Inferior parietal cortex (tissue), 1 donor: ENCODE measurements around the gene LRRC1.

Experiments
- DNase-seq: peaks from one replicate; pipeline ENCODE4 v3.0.0-alpha.2; 2016; ENCODE audit errors: extremely low spot score

Gene LRRC1

DNA sequence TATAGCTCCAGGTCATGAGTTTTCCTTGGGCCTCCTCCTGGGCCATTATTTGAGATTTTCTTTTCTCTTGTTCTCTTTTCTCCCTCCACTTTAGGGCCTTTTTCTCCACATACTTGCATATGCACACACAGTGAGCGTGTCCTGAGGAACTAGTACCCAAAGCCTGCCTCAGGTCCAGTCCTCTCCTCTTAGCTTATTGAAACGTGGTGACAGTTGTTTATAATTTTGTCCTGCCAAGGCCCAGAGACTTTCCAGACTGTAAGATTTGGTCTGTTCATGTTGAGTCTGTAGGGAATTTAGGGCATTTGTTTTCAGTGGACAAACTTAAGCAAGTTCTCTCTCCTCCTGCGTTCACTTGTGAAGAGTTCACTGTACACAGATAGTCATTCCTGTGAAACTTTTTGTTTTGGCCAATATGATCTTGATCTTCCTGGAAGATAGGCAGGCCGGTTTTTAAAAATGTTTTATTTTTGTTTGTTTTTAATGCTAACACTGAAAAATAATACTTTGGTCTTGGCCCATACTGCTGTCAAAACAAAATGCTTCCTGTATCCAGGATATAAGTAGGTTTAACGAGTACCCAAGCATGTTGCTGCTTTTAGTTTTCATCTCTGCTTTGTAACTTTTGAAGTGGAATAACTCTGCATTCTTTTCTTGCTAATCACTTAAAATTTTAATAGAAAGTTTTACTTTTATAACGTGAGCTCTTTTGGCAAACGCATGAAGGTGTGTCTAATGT, 20.7 kb downstream of the LRRC1 start:
- DNase-seq, result no peak

DNA sequence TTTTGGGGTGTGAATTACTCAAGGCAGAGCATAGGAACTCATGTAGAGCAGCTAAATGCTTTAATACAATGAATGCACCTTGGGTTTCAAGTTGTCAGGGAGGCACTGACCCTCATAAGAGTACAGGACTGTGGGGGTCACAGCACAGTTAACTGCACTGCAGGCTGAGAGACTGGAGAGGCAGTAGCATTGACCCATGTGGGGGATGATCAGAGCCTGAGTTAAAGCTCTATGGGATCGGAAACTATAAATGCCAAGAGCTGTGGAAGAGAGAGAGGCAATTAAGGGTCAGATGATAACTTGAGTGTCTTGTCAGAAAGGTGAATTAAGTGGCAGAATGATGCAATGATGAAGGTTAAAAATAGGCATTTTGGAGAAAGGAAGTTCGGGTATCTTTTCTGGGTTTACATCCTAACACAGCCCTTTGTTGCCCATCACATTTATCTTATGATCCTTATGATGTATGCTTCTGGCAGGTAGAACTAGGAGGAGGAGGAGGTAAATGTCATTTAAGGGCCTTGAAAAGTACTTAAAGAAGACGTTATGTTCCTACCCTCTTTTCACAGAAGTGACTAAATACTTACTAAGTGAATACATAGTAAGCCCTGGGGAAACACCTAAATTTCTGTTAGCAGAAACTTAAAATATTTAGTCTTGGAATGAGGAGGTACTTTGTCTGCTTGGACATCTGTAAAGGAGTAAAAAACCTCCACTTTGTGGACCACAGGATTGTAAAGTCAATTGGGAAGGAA, 24.2 kb downstream of the LRRC1 start:
- DNase-seq, result no peak

DNA sequence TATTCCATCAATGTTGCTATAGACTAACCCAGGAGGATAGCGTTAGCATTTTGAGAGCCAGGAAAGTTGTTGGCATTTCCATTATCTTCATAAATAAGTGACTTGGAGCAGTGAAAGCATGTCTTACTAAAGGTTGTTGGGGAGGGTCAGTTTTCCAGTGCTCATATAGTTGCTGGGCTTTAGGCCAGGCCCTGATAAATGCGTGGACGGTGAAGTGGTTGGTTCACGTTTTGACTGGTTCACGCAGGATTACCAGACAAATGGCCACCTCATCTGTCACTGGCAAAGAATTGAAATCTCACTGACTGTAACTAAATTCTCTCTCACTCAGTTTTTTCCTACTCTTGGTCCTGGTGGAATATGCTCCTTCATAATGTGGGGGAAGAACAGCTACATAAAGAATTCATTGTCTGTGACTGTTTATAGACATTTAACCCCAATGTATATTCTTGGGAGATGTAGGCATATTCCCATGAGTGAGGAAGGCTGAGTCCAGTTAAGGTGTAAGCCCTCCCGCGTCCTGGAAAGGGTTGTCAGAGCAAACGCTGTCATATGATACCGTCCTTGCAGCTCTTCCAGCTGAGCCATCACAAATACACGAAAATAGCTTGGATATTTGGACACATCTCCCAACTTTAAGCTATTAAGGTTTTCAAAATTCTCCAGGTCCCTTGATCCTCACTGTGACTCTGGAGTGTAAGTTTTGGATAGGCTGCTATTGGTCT, 27.8 kb downstream of the LRRC1 start:
- DNase-seq, result no peak

DNA sequence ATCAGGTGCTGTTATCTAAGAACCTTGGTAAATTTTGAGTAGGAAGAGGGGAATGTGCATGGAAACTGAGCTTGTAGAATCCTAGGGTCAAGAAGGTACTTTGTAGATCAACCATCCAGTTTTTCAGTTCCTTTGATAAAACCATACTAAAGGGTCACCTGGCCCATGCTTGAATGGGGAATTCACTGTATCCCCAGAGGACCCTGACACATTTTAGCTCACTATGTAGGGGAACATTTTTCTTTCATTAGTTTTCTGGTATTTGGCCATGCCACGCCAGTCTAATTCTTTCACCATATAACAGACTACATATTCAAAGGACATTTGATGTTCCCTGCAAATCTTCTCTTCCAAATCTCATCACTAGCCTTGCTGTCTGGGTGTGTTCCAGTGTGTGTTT, 29.9 kb downstream of the LRRC1 start:
- DNase-seq, result no peak

DNA sequence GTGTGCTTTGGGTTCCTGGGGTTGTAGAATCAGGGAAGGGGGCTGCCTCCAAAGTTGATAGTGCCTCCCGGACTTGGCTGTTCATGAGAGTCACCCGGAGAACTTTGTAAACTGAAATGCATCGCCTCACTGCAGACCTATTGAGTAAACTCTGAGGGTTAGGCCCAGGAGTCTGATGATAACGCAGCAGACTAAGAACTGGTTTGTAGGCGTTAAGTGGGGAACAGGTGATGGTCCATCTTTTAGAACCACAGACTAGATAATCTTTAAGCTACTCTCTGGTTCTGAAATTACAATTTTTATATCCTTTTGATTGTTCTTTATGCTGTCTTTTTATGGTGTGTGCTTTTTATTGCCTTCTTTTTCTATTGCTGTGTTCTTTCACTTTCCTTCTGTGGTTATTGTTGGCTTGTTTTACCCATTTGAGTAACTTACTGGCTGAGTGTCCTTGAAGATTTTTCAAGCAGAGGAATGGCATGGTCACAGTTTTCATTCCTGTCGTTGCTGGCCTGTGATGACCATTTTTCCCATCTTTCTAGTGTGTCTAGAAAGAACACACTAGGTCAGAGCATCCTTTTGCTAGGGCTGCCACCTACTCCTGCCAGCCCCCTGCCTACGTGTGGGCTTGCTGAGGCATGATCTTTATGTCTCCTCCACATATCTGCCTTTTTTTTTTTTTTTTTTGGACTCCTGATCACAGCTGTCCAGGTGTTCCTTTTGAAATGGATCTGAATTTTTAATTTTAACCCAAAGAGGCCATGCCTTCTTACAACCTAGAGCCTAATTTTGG, 30.9 kb downstream of the LRRC1 start:
- no peak for DNase-seq

DNA sequence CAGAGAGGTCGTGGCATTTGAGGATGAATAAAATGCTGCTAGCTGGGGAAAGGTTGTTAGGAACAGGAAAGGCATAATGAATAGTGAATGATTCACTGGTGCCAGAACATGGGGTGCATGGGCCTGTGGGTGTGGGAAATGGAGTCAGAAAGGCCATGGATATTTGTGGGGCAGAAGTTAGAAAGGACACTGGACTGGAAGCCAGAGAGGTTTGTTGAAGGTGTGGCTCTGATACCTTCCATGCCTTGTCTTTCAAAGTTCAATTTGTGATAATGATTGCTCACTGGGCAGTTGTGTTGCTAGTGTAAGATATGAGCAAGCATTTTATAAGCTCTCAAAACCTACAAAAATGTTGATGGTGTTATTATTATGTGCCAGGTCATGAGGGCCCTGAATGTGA, 32.7 kb downstream of the LRRC1 start:
- DNase-seq, result no peak

DNA sequence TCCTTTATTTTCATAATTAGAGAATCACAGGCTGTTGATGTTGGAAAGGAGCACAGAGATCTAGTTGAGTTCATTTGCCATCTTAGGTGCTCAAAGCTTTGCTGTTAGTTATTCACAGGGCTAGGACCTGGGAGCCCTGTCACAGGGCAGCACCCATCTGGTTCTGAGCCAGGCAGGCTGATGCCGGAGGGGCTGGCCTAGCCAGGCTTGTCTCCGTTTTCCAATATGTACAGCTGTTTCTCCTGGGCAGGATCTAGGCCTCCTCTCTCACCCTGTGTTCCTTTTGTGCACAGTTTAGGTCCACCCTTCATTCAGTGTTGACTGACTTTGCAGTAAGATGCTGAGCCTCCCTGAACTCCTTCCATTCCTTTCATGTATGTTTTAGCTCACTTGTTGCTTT, 33.4 kb downstream of the LRRC1 start:
- no peak for DNase-seq

DNA sequence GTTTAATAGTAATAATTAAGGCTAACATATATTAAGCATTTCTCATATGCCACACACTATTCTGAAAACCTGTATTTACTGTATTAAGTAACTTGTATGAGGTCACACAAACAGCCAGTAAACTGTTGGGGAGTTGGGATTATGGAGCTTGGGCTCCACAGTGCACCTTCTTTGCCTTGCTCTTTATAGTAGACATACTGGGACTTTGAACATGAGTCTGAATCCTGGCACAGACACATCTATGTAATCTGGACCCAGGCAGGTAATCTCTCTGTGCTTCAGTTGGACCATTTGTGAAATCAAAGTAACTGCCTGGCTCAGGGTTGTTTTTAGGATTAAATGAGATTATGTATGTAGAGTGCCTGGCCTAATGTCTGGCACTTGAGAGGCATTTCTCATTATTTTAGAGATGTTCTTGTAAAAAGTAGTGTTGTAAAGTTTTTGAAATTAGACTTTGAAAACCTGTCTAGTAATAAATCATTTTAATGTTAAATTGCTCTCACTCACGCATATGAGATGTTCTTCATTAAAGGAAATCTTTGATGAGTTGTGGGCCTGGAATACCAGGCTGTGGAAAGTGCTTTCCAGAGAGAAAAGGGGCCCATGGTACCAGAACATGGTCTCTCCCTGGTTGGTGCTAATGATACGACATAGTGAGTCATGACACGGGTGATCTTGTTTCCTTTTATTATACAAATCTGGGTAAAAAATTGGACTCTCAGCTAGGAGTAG, 34.3 kb downstream of the LRRC1 start:
- no peak for DNase-seq

DNA sequence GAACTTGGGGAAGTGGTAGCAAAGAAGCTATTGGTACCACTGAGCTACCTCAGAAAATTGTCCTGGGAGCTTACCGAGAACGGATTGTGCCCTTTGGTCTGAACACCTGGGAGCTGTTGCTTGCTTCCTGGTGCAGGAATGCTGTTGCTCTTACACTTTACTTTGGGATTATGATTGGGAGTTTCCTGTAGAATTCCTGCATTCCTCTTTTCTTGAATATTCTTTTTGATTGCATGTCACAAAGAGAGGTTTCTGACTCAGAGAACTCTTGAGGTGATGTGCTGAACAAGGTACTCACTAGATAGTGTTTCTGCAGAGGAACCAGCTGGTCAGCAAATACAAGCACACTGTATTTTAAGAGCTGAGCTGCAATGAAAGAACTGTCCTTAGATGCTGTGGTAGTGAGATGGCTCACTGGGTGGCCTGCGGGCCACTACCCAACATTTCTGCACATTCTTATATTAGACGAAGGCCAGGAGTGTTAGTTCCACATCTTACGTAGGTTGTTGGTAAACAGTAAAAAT, 35.0 kb downstream of the LRRC1 start:
- no peak for DNase-seq

DNA sequence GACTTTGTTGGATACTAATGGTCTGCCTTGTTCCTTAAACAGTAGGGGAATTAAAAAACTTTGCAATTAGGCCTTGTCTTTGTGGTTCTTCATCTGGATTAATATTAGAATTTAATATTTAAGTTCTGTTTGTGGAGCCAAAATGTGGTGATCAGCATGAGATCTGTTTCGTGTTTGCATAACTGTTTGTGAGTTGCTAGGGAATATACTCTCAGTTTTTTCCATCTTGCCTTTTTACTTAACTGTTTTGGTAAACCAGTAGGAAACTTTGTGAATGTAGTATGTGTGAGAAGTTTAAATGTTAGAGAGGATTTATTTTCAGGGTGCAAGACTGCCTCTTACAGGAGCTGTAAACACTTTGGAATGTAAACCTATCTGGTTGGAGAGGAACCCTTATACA, 35.6 kb downstream of the LRRC1 start:
- no peak for DNase-seq

DNA sequence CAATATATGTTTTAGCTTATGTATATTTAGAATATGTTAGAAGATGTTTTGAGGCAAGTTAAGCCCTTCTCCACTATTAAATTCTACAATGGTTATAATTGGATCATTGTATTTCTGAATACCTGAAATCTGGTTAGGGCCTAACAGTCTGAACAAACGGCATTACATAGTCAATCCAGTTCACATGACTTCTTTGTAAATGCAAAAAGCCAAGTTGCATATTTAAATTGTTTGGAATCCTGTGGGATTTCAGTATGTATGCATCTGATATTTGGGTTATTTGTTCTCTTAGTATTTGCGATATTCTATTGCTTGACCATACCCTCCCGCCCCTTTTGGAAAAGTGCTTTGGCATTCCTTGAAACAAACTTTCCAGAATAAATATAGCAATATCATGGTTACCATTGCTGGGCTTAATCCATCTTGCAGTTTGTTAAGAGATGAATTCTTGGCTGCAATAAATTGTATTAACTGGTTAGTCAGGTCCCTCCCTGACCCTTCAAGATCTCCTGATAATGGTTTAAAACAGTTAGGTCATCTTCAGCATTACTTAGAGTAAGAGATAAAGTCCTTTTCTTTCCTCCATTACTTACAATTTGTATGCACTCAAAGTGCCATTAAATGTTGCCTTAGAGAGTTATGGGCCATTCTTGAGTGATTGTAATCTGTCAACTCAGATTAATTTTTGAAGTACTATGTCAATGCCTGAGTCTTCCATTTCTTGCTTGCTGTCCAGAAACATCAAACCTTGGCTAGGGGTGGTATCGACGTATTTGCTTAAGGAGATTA, 36.5 kb downstream of the LRRC1 start:
- no peak for DNase-seq

DNA sequence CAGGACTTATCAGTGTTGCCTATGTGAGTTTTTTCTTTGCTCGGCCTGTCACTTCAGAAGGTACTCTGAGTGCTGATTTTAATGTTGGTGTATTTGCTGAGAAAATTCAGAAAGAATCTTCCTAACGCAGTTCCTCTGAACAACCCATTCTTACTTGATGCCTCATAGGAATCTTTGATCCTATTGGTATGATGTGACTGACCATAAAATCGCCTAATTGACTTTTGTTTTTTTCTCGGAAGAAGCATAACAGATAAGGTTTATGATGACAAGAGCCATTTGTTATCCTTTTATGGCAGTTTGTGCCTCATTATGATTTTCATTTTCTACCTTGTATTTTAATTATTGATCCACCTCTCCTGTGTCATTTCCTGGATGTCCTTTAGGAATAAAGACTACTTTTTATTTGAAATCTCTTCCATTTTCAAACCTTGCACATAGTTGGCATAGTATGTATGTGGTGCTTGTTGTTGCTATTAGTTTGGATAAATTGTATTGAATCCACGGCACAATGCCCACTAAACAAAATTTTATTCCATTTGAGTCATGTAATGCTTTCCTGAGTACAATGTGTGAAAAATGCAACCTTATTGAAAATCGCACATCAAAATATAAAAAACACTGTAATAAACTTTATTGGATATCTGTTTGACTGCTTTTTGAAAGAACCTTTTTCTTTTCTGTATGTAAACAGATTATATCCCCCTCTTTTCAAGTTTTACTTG, 37.3 kb downstream of the LRRC1 start:
- DNase-seq, result no peak

DNA sequence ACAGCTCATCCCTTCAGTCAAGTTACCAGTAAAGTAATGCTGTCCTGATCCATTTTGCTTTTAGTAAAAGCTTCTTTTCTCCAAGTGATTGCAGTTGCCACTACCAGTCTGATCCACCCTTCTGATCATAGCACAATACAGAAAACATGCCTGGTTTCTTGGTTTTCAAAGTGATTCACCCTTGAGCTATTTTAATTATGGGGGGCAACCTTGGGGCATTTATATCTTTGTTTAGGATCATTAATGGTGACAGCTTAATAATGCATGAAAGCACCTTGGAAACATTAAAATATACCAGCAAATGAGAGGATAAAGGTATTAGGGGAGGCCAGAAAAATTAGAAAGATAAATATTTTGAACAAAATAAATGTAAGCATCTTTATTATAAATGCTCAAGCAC, 38.4 kb downstream of the LRRC1 start:
- DNase-seq, result no peak

DNA sequence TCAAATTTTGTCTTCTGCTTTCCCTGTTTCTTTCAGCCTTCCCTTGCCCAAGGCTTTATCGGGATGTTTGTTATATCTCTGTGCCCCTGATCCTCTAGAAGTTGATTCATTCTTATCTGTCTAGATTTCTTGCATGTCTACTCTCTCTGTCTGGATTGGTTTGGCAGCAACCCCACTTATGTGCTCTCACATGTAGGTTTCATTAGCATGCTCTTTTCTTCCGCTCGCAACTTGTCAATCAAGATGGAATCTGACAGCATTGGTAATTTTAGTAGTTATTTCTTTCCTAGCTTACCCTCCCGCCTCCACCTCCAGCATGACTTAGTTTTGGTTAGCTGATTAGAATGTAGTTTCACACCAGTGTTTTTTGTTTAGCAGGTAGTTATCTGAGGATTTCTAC, 39.3 kb downstream of the LRRC1 start:
- DNase-seq, result no peak

DNA sequence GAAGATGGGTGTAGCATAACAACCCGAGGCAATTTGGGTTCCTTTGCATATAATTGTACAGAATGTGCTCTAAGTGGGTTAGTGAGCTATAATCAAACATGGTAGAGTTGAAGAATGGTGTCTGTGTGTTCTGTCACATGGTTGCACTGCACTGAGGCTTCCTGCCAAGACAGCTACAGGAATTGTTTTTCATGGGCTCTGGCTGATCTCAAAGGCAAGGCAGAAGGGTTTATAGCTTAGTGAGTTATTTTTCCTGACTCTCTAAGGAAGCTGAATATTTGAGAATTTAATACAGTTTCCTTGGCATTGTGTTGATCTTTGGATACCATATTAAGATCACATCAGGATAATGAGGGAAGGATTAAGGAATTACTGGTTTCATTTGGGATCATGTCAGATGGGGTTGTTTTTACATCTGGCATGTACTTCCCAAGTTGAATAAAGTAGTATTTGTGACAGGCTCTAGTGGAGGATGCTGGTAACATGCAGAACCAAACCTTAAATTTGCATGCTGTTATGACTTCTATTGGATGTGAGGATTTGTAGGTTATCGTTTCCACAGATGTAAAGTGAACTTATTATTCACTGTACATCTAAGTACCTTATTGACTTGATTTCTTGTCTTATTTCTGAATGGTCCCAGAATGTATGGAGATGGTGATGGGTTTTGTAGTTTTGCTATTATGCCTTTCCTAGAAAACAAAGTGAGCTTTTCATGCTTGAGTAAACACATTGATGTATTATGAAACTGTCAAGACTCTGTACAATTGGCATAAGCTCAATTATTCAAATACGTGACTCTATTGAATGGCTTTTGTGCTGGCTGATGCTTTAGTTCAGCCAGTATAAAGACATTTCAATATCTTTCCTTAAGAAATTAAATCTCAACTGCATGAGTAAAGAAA, 43.3 kb downstream of the LRRC1 start:
- peak; percentile 88 for DNase-seq

DNA sequence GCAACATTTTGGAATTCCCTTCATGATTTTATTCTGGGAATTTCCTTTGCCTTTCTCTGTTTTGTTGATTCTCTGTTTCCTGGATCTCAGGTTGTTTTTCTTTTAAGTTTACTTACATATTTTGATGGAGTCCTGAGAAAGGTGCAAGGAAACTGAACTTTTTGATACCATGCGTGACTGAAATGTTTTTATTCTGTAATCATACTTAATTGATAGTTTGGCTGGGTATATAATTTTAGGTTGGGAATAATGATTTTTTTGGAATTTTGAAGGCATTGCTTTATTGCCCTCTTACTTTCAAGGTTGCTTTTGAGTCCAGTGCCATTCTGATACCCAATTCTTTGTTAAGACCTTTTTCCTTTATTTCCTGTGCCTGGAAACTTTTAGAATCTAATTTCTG, 45.2 kb downstream of the LRRC1 start:
- no peak for DNase-seq

DNA sequence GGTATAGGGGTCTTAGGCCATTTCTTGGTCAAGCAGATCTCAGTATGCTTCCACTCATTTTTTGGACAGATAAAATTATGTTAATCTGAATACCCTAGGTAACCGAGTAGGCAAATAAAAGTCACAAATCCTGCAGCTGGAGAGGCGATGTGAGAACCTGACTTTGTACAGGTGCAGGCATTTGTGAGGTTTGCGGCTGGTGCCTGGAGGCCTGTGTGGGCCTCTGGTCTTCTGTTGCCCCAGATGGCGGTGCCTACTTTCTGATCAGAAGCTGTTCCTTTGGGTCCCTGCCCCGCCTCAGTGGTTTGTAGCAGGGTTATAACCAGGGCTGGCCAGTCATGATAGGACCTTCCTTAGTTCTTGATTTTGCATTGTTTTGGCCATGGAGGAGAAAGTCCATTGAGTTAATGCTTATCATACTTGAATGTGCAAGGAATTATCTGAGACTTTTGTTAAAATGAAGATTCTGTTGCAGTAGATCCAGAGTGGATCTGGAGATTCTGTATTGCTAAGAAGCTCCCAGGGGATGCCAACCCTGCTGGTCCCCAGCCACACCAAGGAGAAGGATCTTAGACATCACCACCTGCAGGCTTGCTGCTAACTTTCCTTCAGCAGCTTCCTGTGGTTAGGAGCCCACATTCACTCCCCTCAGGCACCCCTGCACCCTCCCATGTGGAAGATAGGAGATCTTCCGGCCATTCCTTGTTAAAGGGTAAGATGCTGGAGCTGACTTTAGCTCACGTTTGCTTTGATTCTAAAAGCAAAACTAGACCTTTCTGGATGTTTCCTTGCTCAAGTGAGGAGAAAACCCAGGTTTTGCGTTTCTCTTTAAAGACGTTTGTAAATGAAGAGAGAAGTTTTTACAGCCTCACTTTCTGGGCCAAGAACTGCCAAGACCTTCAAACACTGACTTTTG, 50.7 kb downstream of the LRRC1 start:
- no peak for DNase-seq
